ENCODE measurements around the gene MBLAC2.

Gene MBLAC2

DNA sequence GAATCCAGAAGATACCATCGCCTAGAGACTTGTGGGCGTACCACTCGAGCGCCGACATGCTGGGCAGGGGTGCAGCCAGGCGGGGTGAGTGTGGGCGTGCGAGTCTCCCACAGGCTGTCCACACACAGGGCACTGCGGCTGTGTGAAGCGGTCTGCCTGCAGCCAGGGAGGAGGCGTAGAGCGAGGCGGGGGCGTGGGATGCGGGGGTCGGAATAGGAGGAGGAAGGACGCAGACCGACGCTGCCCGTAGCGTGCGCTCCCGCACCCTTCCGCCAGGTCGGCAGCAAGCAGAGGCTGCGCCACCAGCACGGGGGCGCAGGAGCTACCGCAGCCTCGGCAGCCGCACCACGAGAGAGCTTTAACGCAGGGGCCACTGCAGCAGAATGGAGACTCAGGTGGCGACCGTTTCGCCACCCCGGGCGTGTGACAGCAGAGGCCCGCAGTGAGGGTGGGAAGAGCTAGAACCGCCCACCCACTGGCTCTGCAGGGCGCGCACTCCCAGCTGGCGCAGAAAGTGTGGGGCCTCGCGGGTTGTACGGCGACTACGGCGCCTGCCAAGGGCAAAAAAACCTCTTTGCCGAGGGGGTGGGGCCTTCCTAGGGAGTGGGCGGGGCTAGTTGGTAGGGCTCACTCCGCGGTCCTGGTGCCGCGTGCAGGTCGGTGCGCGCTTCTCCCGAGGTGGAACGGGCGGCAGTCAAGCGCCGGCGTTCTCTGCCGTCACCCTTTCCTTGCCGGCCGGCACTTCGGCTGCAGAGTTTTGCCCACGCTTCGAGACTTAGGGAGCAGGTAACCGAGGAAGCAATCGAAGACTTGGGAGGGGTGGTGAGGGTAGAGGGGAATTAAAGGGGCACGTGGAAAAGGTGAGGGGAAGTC lies at the start of gene MBLAC2, which contains the start of gene POLR3G:
MBLAC2 (minus strand) TSS at position 537 of the 873 bp plus-strand sequence; CDS start at position 58, 479 bp downstream.
POLR3G (plus strand) TSS at position 630 of the 873 bp plus-strand sequence. CDS start 10,704 bp downstream, outside the sequence.
- peak; percentile 90 for DNase-seq

DNA sequence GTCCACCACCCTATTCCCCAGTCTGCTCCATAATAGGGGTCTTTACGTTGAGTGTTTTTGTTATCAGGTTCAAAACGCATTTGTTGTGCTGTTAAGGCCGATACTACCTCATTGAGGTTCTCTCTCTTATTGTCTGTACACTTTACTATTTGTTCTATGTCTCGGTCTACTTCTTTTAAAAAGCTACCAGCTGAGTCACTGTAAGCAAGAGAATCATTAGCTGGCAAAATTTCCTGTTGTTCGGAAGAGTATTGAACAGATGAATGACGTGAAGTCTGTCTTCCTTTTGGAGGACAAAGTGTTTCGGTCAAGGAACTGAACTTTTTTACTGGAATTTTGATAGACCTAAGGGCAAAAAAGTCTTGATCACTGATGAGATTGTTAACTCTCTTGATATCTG lies 44.5 kb upstream of the MBLAC2 start:
- no peak for DNase-seq

DNA sequence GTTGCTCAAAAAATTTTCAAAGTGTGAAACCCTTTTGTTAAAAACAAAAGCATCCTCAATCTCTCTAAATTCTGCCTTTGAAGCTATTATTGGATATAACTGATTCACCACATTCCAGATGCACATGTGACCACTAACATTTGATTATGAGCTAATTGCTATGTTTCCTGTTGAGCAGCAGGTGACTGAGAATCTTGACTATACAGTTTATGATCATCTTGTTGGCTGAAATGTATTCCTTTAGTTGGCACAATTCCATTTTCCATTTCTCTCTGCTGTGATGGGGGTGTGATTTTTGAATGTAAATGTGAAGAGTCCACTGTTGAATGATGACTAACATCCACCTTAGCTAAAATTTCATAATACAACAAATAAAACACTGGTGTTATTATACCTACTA lies 44.1 kb upstream of the MBLAC2 start:
- DNase-seq = no peak

DNA sequence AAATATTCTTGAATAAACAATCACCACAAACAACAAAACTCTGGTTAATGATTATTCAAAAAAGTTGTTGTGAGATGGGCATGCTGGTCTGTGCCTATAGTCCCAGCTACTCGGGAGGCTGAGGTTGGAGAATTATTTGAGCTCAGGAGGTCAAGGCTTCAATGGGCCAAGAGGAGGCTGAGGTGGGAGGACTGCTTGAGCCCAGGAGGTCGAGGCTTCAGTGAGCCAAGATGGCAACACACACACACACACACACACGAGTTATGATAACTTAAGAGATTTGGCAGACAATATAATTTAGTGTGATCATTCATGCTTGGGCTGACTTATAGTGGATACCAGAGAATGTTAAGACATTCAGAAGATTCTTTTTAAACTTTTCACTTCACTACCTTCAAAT lies 39.9 kb upstream of the MBLAC2 start:
- no peak for DNase-seq

DNA sequence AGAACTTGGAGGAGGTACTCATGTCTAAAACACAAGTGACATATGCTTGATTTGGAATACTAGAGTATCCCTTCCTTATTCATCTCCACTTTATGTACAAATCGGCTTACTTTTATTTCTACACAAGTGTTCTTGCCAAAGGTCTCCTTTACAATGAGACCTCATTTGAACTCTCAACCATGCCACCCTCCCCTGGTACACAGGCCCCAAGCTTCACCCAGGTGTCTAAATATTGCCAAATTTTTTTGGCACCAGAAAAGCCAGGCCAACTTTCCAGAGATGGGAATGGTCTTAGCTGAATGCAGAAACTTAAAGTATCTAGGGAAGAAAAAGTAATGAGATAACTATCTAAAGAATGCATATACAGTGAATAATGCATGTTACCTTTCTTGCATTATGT lies 35.9 kb upstream of the MBLAC2 start:
- DNase-seq = no peak

DNA sequence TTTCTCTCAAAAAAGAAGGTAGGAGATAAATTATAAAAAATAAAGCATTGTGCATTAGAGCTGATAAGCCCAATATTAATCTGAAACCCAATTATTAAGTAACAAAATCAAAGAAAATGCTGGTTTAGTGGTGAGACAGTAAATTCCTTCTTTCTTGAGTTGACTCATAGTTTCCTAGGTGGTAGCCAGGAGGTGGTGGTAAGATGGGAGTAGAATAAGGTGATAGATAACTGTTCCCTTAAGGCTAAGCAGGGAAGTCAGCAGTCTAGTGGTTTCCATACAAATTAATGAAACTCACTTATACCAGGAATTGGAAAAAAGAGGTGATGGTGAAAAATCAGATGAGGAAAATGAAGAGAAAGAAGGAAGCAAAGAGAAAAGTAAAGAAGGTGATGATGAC lies 31.6 kb upstream of the MBLAC2 start:
- DNase-seq = no peak

DNA sequence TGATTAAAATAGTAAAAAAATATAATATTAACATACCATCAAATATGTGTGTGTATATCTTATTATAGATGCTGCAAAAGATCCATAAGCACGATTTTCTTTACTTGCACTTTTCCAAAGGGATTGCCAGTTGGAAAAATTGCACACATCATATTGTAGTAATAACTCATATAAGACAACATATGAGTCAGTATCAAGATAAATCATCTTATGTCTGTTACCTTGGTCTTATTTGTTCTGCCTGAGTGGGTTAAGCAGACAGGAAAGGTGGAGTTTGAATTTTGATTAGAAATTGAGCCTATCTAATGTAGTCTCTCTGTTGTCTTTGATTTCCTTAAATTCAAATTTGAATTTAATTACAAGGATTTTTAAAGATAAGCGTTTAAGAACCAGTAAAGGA lies 30.2 kb upstream of the MBLAC2 start:
- no peak for DNase-seq

DNA sequence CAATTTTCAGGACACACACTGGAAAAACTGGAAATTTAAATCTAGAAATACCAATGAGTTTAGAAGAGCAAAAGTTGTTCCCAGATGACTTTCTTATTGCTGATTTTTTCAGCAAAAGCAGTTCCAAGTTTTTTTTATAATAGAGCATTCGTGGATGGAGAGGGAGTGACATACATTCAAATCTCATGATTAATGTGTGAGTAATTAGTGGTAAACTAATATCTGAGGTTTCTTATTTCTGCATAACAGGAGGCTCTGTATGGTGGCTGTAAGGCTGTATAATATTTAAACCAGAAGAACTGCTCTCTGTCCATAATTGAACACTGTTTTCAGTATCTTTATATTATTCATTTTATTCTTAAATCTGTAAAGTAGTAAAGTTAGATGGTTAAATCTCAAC lies 29.0 kb upstream of the MBLAC2 start:
- DNase-seq = no peak

DNA sequence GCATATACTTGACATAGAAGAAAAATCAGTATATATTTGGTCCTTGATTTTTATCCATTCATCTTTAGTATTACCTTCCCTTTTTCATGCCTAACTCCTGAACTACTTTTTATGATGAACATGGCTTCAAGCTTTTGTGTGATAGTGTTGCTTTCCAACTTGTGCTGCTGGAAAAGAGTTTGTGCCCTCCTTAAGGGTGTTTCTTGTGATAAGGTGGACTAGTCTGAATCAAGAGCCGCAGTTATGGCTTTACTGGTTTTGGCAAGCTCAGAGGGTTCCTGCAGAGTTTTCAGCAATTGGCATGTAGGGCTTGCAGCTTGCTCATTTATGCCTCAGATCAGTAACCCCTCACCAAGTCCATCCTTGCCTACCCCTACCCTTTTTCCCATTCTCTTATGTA lies 20.6 kb upstream of the MBLAC2 start:
- no peak for DNase-seq

DNA sequence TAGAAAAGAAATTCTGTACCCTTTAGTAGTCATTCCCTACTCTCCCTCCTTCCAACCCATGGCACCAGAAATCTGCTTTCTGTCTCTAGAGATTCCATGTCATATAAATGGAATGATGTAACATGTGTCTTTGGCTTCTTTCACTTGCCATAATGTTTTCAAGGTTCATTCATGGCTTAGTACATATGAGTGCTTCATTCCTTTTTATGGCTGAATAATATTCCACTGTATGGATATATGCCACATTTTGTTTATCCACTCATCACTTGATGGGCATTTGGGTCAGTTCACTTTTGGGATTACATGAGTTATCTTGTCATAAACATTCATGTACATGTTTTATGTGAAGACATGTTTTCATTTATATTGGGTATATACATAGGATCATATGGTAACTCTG lies 19.5 kb upstream of the MBLAC2 start:
- DNase-seq = no peak

DNA sequence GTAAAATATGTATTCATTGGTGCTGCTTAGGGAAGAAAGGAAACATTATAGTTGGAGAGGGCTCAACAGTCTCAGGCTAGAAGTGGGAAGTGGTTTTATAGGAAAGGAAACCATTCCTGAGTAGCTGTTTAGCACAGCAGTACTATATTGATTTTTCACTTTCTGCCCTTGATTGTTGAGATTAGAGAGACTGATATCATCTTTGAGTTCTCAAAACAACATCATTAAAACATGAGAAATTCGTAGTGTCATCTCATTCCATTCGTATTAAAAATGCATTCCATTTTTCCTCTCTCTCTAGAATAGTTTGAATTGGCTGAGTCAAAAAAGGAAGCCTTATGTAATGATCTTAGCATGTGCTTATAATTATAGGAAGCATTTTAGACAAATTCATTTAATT lies 14.2 kb upstream of the MBLAC2 start:
- DNase-seq = no peak

DNA sequence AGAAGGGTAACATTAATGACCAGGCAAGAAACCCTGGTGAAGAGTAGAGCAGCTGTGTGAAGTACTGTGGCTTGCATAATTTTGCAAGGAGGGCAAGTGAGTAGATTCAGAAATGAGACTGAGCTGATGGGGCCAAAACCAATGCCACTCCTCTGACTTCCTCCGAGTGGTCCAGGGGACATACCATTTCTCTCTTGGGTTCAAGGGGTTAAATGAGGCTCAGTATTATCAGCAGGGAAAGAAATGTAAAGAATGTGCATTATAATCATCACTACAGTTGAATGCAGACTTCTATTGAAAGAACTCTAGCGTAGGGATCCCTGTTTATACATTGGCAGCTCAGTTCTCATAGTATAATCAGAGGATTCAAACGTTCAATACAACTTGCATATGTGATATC lies 10.0 kb upstream of the MBLAC2 start:
- no peak for DNase-seq

DNA sequence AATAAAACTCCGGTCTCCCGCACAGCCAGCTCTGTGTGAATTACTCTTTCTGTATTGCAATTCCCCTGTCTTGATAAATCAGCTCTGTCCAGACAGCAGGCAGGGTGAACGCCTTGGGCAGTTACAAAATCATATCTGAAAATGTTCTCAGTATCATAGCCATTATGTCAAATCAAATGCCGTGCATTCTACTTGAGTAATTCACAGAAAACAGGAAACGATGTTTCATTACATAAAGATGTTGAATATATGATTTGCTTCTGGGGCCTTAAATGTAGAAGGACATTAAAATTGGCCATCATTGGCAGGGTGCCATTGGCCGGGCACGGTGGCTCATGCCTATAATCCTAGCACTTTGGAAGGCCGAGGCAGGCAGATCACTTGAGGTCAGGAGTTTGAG lies 8.6 kb upstream of the MBLAC2 start:
- no peak for DNase-seq

DNA sequence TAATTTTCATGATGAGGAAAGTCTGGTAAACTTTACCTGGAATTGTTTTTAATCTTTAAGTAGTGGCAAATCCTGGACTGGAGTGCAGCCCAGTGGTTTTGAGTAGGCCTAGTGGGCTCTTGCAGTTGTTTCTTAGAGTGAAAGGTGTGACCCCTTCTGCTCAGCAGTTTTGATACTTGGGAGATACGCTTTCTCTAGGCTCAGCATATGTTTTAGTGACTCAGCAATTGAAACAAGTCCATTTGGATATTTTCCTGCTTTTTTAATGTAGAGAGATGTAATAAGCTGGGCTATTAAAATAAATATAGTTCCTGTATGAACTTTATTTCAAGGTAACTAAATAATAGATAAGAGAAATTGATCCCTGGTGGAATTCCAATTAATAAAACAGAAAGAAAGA lies 6.1 kb upstream of the MBLAC2 start:
- no peak for DNase-seq

DNA sequence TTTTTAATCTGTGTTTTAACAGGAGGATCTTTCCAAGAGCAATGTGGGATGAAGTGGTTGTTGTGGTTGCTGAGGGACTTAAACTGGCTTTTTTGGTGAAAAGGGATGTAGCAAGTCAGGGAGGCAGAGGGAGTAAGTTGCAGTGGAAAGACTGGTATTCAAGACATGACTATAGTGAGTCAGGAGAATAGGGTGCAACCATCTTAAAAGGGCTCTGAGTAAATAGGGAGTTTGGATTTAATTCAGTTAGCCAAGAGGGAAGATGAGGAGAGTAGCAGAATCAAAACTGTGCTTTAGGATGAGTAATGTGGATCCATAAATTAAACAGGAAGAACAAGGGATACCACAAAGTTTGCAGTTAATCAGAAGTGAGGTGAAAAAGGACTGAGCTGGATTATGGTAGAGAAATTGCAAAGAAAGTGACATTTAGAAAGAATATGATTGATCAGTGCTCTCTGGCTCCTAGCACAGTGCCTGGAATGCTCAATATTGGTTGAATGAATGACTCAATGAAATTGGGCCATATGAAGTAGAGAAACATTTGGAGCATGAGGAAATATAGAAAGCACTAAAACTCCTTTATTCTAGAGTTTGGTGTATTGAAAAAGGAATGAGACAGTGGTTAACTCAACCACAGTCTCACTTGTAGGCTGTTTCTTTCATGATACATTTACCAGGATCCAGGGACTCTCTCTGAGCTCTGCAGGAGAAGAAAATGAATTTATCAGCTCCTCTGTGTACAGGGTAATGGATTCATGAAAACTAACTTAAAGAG lies 5.2 kb upstream of the MBLAC2 start:
- no peak for DNase-seq

DNA sequence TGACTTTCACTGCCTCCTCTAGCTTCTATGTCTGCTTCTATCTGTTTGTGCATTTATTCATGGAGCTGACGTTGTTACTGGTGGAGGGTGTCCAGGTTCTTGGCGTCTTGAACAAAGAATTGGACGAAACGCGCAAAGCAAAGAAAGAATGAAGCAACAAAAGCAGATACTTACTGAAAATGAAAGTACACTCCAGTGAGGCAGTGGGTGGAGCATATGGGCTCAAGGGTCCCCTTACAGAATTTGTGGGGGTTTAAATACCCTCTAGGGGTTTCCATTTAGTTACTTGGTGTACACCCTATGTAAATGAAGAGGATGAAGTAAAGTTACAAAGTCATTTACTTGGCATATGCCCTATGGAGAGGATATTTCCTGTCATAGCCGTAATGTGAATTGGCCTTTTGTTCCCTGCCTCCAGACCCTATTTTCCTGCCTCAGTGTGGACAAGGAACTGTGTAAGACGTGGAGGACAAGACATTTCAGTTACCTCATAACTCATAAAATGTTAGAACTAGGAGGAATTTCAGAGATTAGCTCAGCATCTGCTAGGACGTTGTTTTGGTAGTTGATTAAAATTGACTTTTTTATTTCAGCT lies 3.1 kb upstream of the MBLAC2 start:
- no peak for DNase-seq

DNA sequence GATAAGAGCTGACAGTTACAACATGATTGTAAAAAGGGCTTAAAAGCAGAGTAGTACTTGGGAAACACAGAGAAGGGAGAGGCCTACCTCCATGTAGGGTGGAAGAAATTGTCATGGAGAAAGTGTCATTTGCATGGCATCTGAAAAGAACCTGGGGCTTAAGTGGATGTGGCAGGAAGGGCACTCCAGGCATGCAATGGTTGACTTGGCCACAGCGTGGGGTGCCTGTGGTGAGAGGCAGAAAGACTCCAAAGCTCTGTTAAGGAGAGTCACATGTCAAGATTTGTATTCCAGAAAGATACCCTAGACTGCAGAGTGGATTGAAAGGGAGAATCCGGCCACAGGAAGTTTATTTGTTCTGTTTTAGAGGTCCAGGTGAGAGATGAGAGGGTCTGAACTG lies 2.5 kb upstream of the MBLAC2 start:
- no peak for DNase-seq

DNA sequence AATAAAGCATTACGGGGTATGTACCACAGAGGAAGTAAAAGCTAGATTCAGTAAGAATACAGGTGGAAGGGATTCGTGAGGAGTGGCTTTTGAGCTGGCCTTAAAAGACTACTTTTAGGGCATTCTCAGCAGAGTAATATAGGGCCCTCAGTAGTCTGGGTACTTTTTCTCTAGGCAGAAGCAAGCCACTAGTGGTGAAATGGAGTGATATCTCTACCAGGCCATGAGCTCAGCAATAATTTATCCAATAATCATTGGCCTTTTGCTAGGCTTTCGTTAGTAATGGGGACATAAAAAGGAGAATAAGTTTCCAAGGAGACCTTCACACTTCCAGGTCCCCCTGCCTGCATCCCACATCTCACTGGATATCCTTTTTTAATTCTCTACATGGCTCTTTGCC lies 1.8 kb upstream of the MBLAC2 start:
- no peak for DNase-seq

DNA sequence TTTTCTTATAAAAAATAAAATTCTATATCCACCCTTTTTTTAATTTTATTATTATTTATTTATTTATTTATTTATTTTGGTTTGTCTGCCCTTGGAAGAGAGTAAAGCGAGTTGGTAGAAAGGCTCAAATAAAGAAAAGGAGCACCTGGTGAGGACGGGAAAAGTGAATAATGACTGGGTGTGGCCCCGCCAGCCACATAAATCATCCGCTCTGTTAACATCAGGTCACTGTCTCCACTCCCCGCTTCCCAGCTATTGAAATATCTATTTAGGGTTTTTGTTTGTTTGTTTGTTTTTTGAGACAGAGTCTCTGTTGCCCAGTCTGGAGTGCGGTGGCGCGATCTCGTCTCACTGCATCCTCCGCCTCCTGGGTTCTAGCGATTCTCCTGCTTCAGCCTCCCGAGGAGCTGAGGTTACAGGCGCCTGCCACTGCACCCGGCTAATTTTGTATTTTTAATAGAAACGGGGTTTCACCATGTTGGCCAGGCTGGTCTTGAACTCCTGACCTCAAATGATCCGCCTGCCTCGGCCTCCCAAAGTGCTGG lies 937 bp upstream of the MBLAC2 start:
- no peak for DNase-seq

DNA sequence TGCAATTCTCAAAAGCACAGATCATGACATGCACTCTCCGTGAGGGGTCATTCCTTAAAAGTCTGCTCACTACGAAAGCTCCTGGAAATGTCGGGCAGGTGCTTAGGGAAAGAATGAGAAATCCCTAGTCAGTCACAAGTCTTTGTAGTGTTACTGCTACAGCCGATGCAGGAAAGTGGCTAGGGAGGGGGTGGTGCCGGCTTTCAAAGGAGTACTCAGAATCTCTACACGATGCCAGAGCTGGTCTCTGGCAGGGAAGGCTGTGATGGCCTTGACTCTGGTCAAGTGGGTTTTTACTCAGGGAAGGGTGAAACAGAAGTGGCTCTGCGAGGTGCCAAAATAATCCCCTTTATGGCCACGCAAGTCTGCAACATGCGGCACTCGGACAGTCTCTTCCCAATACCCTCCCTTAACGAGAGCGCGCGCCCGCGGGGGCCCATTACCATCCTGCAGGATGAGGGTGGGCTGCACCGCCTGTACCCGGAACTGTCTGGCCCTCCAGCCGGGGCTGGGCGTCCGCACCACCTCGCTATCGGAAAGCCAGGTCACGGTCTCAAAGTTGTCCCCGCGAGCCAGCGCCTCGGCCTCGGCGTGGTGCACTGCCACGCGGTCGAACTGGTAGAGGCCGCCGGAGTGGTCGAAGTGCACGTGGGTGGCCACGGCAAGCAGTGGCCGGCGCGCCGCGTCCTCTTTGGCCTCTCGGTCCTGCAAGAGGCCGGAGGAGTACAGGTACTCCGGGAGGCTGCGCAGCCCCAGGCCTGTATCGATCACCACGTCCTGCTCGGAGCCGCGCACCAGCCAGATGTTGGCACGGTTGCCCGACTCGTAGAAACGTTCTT lies 956 bp downstream of the MBLAC2 start:
- DNase-seq = no peak

DNA sequence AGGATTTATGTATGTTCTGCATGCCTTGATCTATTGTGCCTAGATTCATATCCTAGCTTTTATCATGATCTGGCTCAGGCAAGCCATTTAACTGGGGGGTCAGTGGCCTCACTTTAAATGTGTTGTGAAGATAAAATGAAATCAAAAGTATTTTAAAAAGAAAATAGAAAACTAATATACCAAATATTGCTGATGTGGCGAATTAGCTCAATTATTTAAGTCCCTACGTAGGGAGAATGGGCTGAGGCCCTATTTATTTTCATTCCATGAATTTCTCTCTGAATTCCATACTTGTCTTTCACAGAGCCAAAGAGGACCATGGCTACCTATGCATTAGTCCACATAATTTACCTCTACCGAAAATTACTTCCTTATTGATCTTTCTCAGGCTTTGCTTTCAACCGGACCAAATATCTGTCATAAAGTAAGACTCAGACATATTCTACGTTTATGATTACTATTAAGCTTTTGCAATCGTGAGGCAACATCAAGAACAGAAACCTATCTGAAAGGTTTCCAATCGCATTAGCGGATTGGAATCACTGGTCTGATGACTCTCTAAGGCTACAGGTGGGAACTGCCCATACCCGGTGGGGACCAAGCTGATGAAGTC lies 1.7 kb downstream of the MBLAC2 start:
- no peak for DNase-seq

DNA sequence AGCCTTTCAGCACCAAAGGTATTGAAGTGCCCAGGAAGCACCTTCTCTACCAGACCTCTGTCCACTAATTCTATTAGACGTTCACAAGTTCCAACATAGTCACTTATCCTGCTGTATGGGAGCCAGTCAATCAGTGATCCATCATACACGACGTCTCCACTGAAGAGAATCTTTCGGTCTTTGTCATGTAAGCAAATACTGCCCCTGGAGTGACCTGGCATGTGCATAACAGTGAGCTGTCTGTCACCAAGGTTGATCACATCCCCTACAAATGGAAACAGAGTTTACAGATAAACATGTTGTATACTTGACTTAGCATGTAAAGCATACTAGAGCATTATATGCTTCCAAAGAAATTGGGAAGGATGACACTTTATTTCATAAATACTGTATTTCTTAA lies 13.3 kb downstream of the MBLAC2 start:
- DNase-seq = no peak
